ENCODE measurements around the gene NLGN4Y.
"Not testable (repeated sequence)": the region's sequence is repeated elsewhere in the genome, so short reads cannot be mapped to it uniquely, and the experiment has no call there.

The NLGN4Y gene

GRCh38 chrY:14860448-14860847 lies 336.1 kb downstream of the NLGN4Y start:
- no peak for DNase-seq

GRCh38 chrY:14861033-14861432 lies 336.7 kb downstream of the NLGN4Y start:
- DNase-seq = not testable (repeated sequence)

- no peak for DNase-seq
Observed at GRCh38 chrY:14871971-14872370, 347.6 kb downstream of the NLGN4Y start.
